HepG2 (cell line): ENCODE results near the gene TWIST2. TPM values are rescaled to one million over a fixed set of nuclear protein-coding genes. Genes with fewer than 3 reads are reported as not detected.
A peak's percentile ranks its signal among the peaks of the same experiment; 100 is the strongest.

Experiments
- ATAC-seq: fragments of 200-7000 bp; cut with Tn5 transposase; 3 replicates; pipeline ENCODE4 v1.9.1; 2020; ENCODE audit warnings: mild to moderate bottlenecking, moderate library complexity
- BruUV-seq: library from RNA; stranded (reverse); fragments of 400-500 nt; replicated peaks from 2 replicates; lab custom pipeline; 2021; lab: Mats Ljungman, UMichigan
- CTCF ChIA-PET: fragments of 300-600 bp; formaldehyde crosslinking; extraction: SDS; loops from one replicate; lab custom pipeline; 2021; ENCODE audit warnings: low total read pairs, inconsistent platforms, low intra/inter-chr PET ratio; lab: Yijun Ruan, JAX
- POLR2A ChIA-PET: fragments of 350-600 bp; sonication (Branson Sonifier 250); formaldehyde crosslinking; loops from one replicate; lab custom pipeline; 2020; ENCODE audit warnings: antibody characterized with exemption, inconsistent platforms; lab: Yijun Ruan, JAX
- DNase-seq: peaks from one replicate; pipeline ENCODE4 v3.0.0-alpha.2; 2015; ENCODE audit warnings: low spot score
- FAIRE-seq: peaks from 3 replicates; lab custom pipeline; 2011; peaks lifted over from hg19 to GRCh38; lab: Jason Lieb, UNC
- H2AFZ ChIP-seq: one replicate; pipeline ENCODE4 v1.6.1; 2011; ENCODE audit warnings: low read length, inconsistent platforms
- H3K27ac ChIP-seq: fragments of 300-600 bp; 3 replicates; pipeline ENCODE4 v1.8.0; 2011; ENCODE audit warnings: mixed run types, mild to moderate bottlenecking, mixed read lengths, low read length, inconsistent platforms; ENCODE audit not compliant: insufficient read depth; ENCODE audit errors: extremely low read length
- H3K27me3 ChIP-seq, 2 experiments: fragments of 200-600 bp in 1 of 2; 2 replicates in 1 of 2; 3 replicates in 1 of 2; pipeline versions ENCODE4 v1.6.0 to v1.8.0; 2011; ENCODE audit warnings: low read length in 2 of 2, mild to moderate bottlenecking in 2 of 2, moderate library complexity in 2 of 2, inconsistent platforms in 1 of 2; ENCODE audit not compliant: insufficient read depth in 2 of 2, control insufficient read depth in 1 of 2
- H3K36me3 ChIP-seq, 2 experiments: fragments of 200-600 bp in 1 of 2; replicated peaks in 1 of 2; 2 replicates in 1 of 2; 3 replicates in 1 of 2; pipeline versions ENCODE4 v1.5.1 to v1.8.0; 2011; ENCODE audit warnings: low read length in 2 of 2, inconsistent platforms in 1 of 2; ENCODE audit not compliant: insufficient read depth in 2 of 2, control insufficient read depth in 1 of 2
- H3K4me1 ChIP-seq: 2 replicates; pipeline ENCODE4 v1.5.1; 2012; ENCODE audit warnings: low read length, inconsistent platforms; ENCODE audit not compliant: insufficient read depth
- H3K4me2 ChIP-seq: 2 replicates; pipeline ENCODE4 v1.6.0; 2011; ENCODE audit warnings: low read depth, low read length, inconsistent platforms
- H3K4me3 ChIP-seq, 3 experiments: fragments of 200-600 bp in 1 of 3; sonication (generic), shearing (Covaris generic) in 1 of 3; replicated peaks in 1 of 3; 2 replicates each; pipeline ENCODE4 v1.5.1; 2011 to 2016; ENCODE audit warnings: low read length in 3 of 3, inconsistent platforms in 2 of 3, low read depth in 2 of 3, mild to moderate bottlenecking in 2 of 3, control low read depth in 1 of 3, mixed read lengths in 1 of 3; ENCODE audit not compliant: insufficient read depth in 1 of 3
- H3K79me2 ChIP-seq: one replicate; pipeline ENCODE4 v1.6.1; 2011; ENCODE audit warnings: low read length, inconsistent platforms; ENCODE audit not compliant: insufficient read depth
- H3K9ac ChIP-seq: 2 replicates; pipeline ENCODE4 v1.6.0; 2011; ENCODE audit warnings: mild to moderate bottlenecking, low read depth, low read length, inconsistent platforms; ENCODE audit not compliant: insufficient read depth
- H3K9me3 ChIP-seq: 2 replicates; pipeline ENCODE4 v1.5.1; 2012; ENCODE audit warnings: mild to moderate bottlenecking, low read length
- H4K20me1 ChIP-seq: 2 replicates; pipeline ENCODE4 v1.6.0; 2011; ENCODE audit warnings: inconsistent platforms, mild to moderate bottlenecking, low read length, moderate library complexity; ENCODE audit not compliant: insufficient read depth
- AKNA ChIP-seq: sonication (generic); formaldehyde crosslinking; IDR thresholded peaks from 2 replicates; pipeline ENCODE4 v1.4.0; 2020; ENCODE audit warnings: missing genetic modification reagents, borderline replicate concordance
- GLI4 ChIP-seq: sonication (generic); formaldehyde crosslinking; IDR thresholded peaks from 2 replicates; pipeline ENCODE4 v1.5.1; 2020; ENCODE audit warnings: missing genetic modification reagents, mild to moderate bottlenecking, moderate library complexity, borderline replicate concordance
- MNT ChIP-seq: fragments of 450-650 bp; IDR thresholded peaks from 2 replicates; pipeline ENCODE4 v1.6.1; 2016
- ZNF75D ChIP-seq: sonication (generic); formaldehyde crosslinking; IDR thresholded peaks from 2 replicates; pipeline ENCODE4 v1.8.1; 2023; ENCODE audit warnings: missing genetic modification reagents, mild to moderate bottlenecking, borderline replicate concordance
- WGBS: methylation state at CpG from one replicate; pipeline ENCODE4 v1.1.6; 2017; ENCODE audit warnings: low lambda C conversion rate; 5-methylcytosine and 5-hydroxymethylcytosine counted together
- in situ Hi-C: cut with HindIII; loops from 2 replicates; pipeline ENCODE4 v1.10.0; 2017; ENCODE audit warnings: low pct_unique_long_range_greater_than_20kb; ENCODE audit not compliant: extremely low pct_ligation_motif_present
- intact Hi-C: fragments of 100-400 bp; cut with micrococcal nuclease; formaldehyde crosslinking; loops from one replicate; pipeline ENCODE4 v1.10.0; 2022; ENCODE audit not compliant: unreplicated experiment
- polyA plus RNA-seq, 8 experiments: library from polyadenylated mRNA; depleted of rRNA in 3 of 8; stranded (reverse) in 7 of 8; unstranded in 1 of 8; fragments of >200 nt; fragmentation: Illumina TruSeq in 4 of 8; extraction: Trizol in 4 of 8; gene quantifications; 2 replicates each; pipeline versions ENCODE4 v1.2.1 to v1.2.3, GENCODE V29; 2011 to 2016; ENCODE audit warnings: low read depth in 4 of 8, missing spikeins in 1 of 8, mixed read lengths in 1 of 8; ENCODE audit not compliant: insufficient read depth in 1 of 8
- total RNA-seq, 5 experiments: library from RNA; depleted of rRNA; stranded (reverse); fragments of >200 nt; fragmentation: Illumina TruSeq; extraction: Trizol; gene quantifications; 2 replicates each; pipeline ENCODE4 v1.2.3, GENCODE V29; 2016; ENCODE audit warnings: low read depth in 1 of 5

Gene TWIST2
- total and polyA plus RNA-seq, 2 of the 13 experiments (the other 11 are each of a cell fraction or from before 2014, with no cell fraction given), result 0.08 to 0.11 TPM

- TF ChIP-seq AKNA (CRISPR knock-in tag), result no peak
Observed at GRCh38 chr2:238911376-238912227, 63.7 kb downstream of the TWIST2 start (continued).

GRCh38 chr2:238912228-238912915, 64.5 kb downstream of the TWIST2 start:
- H4K20me1 ChIP-seq, result no peaks in the 10 kb centered on the region; the same call in 1 of the 2 replicates
- peaks cover 9% of the 10 kb centered on the region for H3K4me1 ChIP-seq
- WGBS, result 58% methylated on average over 26 of the region's 26 CpGs
- peaks cover 13 to 49% of the 10 kb centered on the region in 2 experiments for H3K27me3 ChIP-seq
- POLR2A ChIA-PET, result no interaction called here
- in situ Hi-C loops, result no loop called here
- H3K79me2 ChIP-seq, result no peaks in the 10 kb centered on the region
- no peak overlapping the region for H3K4me2 ChIP-seq
- DNase-seq, result no peak
- H3K9me3 ChIP-seq, result no peaks in the 10 kb centered on the region
- no peak overlapping the region for H3K9ac ChIP-seq
- BruUV-seq, result no TSS peak
- H3K36me3 ChIP-seq, result no peaks in the 10 kb centered on the region
- H3K4me3 ChIP-seq, result no peak overlapping the region
- FAIRE-seq, result no peak
- CTCF ChIA-PET, result no interaction called here
- no peak for ATAC-seq
- no peak overlapping the region for H3K27ac ChIP-seq
- TF ChIP-seq MNT (peak; percentile 54), ZNF75D (CRISPR knock-in tag) (no peak), GLI4 (CRISPR knock-in tag) (no peak)
- no peak overlapping the region for H2AFZ ChIP-seq
- intact Hi-C loops, result no loop called here
